ENCODE data around the gene CACNA1F.

Gene CACNA1F

DNA sequence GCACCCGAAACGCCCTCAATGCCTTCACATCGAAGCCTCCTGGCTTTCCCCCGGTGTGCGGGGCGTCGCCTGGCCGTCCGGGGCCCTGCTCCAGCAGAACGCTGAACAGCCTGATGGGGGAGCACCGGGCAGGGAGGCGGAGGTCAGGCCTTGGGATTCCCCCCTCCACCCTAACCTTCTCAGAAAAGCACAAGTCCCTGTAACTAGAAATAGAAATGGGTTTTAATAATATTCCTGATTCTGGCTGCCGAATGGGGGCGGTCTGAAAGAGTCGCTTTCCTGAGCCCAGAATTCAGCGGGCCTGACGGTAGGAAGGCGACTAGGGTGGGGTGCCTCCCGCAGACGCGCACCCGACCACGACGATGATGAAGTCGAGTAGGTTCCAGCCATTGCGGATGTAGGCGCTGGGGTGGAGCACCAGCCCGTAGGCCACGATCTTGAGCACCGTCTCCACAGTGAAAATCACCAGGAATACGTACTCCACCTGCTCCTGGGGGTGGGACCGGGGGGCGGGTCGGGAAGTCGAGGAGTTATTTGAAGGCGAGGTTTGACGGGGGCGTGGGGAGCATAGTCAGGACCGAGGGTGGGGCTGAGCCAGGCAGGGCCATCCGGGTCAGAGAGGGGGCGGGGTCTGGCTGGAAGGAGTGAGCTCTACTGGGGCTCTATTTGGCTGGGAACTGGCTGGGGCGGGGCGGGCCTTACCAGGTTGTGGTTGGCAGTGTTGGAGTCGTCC, 2.5 kb downstream of the CACNA1F start:
- peak in 10 of 56 donors; percentile 0 to 35 (median 6) for DNase-seq

DNA sequence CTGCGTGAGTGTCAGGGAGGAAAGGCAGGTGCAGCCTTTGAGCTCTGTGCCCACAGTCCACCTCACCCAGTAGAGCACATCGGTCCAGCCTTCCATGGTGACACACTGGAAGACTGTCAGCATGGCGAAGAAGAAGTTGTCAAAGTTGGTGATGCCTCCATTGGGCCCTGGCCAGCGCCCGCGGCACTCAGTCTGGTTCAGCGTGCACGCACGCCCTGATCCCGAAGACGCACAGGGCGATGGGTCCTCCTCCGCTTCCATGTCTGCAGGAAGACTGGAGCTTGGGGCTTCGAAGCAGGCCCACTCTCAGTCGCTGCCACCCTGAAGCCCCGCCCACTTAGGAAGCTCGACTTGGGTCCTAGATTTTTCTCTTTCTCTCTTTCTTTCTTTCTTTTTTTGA, 5.0 kb downstream of the CACNA1F start:
- DNase-seq: no peak

DNA sequence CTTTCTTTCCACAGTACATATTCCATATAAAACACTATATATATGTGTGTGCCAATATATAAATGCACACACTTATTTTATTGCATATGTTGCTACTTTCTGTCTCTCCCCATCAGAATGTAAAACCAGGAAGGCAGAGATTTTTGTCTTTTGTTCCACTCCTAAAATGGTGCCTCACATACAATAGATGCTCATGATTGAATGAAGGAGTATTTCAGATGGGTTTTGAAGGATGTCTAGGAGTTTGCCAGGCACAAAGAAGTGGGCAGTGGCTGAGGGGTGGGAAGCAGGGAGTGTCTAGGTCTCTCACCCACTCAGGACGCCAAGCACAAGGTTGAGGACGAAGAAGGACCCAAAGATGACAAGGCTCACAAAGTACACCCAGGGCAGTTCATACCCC, 5.4 kb downstream of the CACNA1F start:
- DNase-seq: no peak

DNA sequence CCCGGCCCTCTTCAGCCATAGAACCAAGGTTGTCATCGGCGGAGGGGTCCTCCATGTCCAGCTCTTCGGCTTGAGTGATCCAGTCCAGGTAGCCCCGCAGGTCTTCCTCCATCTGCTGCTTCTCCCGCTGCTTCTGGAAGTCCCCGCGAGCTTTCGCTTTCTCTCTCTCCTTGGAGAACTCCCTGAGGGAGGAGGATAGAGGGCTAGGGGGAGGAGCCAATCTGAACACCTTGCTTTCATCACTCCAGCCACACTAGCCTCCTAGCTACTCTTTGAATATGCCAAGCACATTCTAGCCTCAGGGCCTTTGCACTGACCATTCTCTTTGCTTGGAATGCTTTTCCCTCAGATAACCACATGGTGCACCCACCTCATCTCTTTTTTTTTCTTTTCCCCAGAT, 6.2 kb downstream of the CACNA1F start:
- DNase-seq: no peak

DNA sequence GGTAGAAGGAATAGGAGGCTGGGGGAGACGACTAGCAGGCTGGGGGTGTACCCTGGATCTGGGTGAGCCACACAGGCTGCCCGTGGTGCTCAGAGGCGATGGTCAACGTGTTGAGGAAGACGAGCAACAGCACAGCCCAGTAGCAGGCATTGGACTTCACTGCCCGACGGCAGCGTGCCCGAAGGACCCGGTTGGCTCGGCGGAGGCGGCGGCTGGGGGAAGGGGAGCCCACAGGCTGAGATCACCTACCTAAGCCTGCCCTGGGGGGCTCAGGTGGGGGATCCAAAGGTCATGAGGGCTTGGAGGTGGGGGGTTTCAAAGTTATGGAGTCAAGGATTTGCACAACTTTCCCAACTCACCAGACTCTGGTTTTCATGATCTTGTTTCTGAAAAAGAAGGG, 7.3 kb downstream of the CACNA1F start:
- no peak for DNase-seq

DNA sequence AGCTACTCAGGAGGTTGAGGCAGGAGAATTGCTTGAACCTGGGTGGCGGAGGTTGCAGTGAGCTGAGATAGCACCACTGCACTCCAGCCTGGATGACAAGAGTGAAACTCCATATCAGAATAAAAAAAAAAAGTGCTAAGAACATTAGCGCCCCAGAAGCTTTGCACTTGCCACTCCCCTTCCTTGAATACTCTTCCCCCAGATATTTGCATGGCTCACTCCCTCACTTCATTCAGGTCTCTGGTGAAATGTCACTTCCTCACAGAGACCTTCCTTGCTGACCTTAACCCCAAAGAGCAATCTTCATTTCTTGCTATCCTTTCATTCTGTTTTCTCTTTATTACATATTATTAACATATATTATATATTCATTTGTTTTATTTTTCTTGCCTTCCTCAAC, 11.3 kb downstream of the CACNA1F start:
- DNase-seq: no peak

DNA sequence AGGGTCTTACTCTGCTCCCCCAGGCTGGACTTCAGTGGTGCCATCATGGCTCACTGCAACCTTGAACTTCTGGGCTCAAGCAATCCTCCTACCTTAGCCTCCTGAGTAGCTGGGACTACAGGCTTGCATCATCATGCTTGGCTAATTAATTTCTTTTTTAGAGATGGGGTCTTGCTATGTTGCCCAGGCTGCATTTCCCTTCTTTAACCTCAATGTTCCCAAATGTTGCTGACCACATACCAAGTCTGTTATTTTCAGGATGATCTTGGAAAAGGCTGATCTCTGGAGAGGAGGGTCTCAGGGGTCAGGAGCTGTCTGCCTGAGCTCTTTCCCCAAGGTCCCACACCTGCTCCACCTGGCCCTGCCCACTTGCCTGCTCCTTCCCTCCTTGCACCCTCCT, 13.0 kb downstream of the CACNA1F start:
- no peak for DNase-seq

DNA sequence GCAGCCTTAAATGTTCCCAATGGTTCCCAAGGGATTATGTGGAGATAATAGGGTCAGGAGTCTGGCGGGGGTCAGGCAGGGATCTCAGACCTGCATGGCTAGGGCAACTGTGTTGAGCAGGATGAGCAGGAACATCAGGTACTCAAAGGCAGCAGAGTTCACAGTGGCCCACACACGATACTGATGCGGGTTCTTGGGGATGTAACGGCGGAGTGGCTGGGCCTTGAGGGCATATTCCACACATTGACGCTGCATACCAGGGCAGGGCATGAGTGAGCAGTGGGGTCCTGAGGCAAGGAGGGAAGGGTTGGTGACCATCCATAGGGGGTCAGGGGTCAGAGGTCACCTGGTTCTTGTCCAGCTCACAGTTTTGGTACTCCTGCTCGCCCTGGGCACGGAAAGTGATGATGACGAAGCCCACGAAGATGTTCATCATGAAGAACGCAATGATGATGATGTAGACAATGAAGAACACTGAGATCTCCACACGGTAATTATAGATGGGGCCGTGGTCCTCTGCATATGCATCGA, 18.1 kb downstream of the CACNA1F start:
- DNase-seq: no peak

DNA sequence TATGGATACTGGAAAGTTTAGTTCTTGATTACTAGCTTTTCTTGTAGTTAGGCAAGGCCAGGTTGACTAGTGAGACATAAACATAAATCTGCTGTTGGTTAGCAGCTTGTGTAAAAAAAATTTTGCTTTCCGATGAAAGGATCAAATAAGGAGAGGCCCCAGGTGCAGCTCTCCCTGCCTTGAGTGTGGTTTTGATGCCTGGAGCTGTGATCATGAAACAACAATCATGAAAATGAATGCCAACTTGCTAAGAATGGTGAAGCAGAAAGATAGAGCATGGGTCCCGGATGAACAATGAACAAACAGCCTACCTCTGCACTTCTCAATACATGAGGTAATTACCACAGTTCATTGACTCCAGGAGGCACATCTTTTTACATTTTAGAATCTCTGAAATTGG, 18.7 kb downstream of the CACNA1F start:
- no peak for DNase-seq

DNA sequence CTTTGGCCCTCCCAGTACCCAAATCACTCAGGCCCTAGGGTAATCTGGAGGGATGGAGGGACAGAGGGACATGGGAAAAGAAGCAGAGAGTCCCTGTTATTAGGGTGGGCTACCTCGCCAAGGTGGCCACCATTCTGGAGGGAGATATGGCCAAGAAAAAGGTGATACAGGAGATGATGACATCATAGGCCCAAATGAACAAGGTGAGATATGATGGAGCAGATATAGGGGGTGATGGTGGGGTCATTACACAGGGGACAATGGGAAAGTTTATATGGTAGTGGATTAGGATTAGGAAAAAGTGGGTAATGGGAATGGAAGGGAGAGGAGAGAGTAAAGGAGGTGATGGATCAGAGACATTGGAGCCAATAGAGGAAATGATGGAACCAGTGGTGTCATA, 20.3 kb downstream of the CACNA1F start:
- no peak for DNase-seq

DNA sequence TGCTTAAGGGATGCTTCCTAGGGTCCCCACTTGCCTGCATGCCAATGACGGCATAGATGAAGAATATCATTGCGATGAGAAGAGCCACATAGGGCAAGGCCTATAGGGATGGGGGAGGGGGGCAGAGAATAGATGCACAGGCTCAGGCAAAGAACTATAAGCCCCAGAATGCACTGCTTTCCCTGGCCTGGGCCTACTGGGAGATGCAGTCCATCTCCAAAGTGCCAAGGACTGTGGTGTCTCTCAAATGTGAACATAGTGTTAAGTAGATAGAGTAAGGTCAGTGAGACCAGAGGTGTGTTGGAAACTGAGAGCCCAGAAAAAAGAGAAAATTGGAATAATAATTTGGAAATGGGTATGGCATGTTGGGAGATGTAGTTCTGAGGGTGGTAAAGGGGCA, 20.9 kb downstream of the CACNA1F start:
- no peak for DNase-seq

DNA sequence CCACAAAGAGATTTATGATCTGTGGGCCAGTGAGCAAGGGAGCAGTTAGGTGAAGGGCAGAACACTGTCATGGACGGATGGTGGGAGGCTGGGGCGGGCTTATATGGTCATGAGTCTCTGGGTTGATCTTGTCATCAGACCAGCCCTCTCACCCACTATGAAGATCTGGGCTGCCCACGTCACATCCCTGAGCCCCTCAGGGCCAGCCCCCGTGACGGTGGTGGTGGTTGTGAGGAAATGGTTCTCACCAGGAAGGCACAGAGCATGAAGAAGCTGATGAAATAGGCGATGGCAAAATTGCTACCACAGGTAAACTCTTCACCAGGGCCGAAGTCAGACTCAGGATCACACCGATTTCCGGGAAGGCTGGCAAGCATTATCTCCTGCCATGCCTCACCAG, 22.1 kb downstream of the CACNA1F start:
- no peak for DNase-seq

DNA sequence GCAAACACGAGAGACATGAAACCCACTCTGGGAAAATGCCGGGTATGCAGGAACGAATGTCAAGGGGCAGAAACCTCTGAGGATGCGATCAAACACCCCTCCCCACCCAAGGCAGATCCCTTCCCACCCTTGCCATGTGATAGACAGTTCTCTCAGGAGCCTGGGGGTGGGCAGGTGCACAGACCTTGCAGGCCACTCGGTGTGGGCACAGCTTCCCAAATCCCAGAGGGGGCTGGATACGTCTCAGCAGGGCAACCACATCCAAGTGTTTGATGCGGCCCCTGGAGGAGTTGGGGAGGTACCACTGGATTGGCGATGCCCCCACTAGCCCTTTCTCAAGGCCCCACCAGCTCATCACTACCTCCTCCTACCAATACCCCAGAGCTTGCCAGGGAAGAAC, 22.7 kb downstream of the CACNA1F start:
- no peak for DNase-seq

DNA sequence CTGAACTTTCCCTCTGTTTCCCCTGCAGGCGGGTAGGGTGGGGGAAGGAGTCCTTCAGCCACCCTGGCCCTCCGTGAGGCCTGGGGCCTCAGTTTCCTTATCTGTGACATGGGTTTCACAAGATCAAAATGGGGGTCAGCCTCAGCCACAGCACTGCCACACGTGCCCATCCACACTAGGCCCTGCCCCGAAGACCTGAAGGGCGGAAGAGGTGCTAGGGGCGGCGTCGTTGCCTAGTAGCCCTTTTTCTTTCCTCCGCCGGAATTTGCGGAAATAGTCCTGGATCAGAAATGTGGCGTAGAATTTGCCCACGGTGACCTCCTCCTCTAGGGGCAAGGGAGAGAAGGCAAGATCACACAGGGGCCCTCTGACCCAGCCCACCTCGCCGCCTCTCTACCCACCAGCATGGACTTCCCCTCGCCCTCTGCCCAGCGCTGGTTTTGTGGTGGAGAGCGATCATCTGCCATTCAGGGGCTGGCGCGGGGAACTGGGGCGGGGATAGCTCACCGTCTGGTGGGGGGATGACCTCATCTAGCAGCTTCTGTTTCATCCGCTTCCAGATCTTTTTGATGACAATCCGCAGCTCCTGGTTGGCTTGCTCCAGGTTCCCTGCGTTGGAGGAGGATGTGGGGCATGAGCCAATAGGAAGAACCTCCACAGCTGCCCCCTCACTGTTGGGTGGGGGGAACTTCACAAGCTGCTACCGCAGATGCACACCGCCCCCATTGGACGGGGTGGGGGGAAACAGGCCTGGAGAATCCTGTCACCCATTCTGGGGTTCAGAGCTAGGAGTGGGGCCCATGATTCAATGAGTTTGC, 23.5 kb downstream of the CACNA1F start:
- peak in 29 of 56 donors; percentile 3 to 66 (median 17) for DNase-seq

DNA sequence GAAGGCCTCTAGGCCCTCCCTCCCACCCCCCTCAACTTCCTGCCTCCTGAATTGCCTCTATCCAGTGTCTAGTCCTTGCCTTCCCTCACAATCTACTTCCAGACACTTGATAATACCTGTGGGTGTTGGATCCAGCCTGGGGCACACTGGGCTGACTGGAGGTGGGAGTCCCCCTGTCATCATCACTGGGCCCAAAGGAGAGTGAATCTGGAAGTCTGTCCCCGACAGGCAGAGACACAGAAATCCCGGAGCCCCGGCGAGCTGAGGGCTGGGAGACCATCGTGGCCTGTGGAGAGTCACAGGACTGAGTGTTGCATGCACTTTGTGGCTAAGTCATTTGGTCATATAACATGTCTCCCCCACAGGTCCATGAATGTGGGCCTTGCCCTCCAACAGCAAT, 24.7 kb downstream of the CACNA1F start:
- no peak for DNase-seq

DNA sequence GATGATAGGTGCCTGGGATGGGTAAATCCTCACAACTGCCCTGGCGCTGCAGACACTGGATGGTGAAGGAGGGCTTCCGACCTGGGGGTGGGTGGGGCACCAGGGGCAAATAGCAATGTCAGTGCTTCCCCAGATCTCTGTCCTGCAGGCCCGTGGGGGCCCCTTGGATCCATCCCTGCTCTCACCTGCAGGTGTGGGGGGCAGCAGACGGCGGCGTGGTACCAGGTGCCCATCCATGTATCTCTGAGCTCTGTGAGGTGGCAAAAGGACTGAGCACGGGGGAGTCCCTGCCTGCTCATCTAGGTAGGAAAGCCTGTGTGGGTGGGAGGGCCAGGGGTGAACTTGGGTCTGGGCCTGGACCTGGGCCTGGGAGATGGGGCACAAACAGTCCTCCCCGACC, 26.6 kb downstream of the CACNA1F start:
- no peak for DNase-seq

DNA sequence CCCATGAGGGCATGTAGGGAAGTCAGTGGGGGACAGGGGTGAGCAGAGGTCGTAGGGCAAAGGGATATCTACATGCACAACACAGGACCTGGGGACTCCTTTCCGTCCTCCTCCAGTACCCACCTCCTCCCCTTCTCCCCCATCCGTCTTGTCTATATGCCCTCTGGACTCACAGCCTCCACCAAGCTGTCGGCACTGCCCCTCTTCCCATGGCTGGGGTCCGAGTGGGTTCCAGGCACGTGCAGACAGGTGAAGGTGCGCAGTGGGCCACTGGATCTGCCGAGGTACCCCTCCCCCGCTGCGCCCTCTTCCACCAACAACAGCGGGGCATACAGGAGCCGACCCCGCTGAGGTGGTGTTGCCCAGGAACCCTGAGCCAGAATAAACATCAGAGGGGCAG, 27.7 kb downstream of the CACNA1F start:
- no peak for DNase-seq

DNA sequence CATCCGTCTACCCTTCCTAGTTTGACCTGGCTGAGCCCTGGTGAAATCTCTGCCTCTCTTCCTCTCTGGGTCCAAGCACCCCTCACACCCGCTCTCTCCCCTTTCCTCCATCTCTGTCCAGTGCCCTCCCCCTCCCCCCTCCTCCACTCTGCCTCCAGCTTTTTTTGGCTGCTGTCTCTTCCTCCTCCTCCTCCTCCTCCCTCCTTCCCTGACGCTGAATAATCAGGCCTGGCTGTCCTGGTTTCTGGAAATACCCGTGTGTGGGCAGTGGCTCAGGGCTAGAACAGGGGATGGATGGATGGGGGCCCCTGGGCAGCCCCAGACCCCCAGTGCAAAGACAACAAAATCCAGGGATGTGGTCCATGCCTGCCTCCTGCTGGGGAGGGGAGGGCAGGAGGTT, 28.4 kb downstream of the CACNA1F start:
- DNase-seq: peak in 5 of 56 donors; percentile 0 to 22 (median 6)

DNA sequence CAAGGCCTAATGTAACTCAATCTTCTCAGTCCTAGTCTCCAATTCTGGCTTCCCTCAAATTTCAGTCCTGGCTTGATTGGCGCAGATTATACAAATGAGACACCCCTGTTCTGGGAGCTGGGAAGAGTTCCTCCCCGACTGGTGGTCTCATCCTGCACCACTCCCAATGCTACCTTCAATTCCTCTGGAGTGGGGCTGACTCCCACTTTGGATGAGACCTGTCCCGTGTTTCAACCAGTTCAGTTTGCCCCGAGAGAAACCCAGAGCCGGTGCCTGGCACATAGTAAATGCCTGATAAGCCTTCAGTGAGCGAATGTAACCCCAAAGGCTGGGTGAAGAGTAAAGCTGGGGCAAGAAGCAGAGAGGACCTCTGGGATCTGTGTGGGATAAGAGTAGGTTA, 29.1 kb downstream of the CACNA1F start:
- DNase-seq: no peak

DNA sequence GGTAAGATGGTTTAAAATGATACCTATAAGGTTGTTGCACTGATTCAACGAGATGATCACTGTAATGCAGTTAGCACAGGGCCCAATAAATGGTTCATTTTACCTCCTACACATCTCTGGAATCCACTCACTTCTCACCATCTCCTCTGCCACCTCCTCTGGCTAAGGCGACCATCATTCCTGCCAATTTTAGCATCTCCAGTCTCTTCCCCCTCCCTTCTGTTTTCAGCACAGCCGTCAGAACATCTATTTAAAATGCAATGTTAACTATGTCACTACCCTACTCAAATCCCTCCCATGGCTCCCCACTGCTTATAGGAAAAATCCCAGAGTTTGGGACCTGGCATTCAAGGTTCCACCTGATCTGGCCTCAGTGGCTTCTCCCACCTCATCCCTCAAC, 29.6 kb downstream of the CACNA1F start:
- DNase-seq: peak in 5 of 56 donors; percentile 0 to 20 (median 7)

DNA sequence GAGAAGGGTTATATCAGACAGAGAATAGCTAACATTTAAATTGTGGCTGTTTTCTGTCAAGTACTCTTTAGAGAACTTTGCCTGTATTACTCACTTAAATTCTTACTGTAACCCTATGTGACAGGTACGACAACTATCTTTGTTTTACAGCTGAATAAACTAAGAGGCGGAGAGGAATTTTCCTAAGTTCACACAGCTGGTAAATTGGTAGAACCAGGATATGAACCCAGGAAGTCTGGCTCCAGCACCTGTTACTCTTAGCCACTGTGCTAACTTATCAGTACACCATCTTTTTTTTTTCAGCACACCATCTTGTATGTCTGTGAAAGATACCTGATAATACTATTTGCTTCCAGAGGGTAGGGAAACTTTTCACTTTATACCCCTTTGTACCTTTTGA, 31.1 kb downstream of the CACNA1F start:
- DNase-seq: no peak

DNA sequence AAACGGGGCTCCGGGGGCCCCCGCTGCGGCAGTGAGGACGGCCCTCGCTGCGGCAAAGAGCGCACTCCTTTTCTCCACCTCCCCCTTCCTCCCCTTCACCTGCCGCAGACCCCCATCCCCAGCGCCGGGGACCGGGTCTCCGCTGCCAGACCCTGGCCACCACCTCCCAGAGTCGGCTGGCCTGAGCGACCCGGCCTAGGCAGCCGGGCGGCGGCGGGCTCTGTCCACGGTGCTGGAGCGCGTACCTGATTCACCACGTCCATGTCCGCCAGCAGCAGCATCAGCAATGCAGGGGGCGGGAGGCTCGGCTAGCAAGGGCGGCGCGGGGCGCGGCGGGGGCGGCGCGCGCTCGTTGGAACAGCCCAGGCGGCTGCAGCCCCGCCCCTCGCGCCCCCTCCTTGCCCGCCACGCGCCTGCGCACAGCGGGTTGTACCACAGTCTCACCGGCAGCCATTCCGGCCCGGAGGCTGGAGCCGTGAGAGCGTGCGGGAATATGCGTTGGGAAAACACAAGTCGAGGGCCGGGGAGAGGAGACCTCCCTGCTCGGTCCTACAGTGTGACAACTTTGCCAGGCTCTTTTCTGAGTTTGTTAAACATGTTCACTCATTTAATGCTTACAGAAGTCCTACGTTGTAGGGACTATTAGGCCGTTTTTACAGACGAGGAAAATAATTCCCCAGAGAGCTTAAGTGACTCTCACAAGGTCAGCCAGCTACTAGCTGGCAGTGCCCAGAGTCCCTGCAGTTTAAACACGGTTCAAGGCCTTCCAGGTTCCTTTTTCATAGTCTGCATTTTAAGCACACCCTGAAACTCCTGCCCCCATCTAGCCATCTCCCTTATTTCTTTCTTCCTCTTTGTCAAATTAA, 33.0 kb downstream of the CACNA1F start, which contains the start of gene SYP:
Gene SYP (minus strand): TSS at position 288 of the 866 bp plus-strand sequence. CDS start 7 bp downstream, at position 281.
- peak; percentile 2 to 89 (median 72) for DNase-seq

All from amygdala (tissue), 56 donors.